MM.1S (cell line): ENCODE data around the gene RADIL.

Source experiments
- DNase-seq: peaks from one replicate; pipeline ENCODE4 v3.0.0-alpha.2; 2015
- H2AFZ ChIP-seq: fragments of 300-600 bp; sonication (generic); 2 replicates; pipeline ENCODE4 v1.6.0; 2016; ENCODE audit warnings: antibody characterized with exemption, low read length
- H3F3A ChIP-seq: fragments of 300-600 bp; sonication (generic); 2 replicates; pipeline ENCODE4 v1.6.1; 2016; ENCODE audit warnings: mild to moderate bottlenecking, antibody characterized with exemption, low read length, moderate library complexity, mixed read lengths; ENCODE audit not compliant: insufficient read depth
- H3K27ac ChIP-seq: fragments of 300-600 bp; sonication (generic); 2 replicates; pipeline ENCODE4 v1.5.1; 2016; ENCODE audit warnings: mild to moderate bottlenecking, low read length
- H3K27me3 ChIP-seq: fragments of 300-600 bp; sonication (generic); replicated peaks from 2 replicates; pipeline ENCODE4 v1.6.0; 2016; ENCODE audit warnings: low read length; ENCODE audit not compliant: insufficient read depth
- H3K36me3 ChIP-seq: fragments of 300-600 bp; sonication (generic); replicated peaks from 2 replicates; pipeline ENCODE4 v1.6.1; 2016; ENCODE audit warnings: mild to moderate bottlenecking, low read length, mixed read lengths; ENCODE audit not compliant: insufficient read depth
- H3K4me1 ChIP-seq: fragments of 300-600 bp; sonication (generic); 2 replicates; pipeline ENCODE4 v1.6.1; 2016; ENCODE audit warnings: low read length, mixed read lengths
- H3K4me2 ChIP-seq: fragments of 300-600 bp; sonication (generic); 2 replicates; pipeline ENCODE4 v1.6.0; 2016; ENCODE audit warnings: low read depth, low read length
- H3K4me3 ChIP-seq: fragments of 300-600 bp; sonication (generic); 2 replicates; pipeline ENCODE4 v1.5.1; 2016; ENCODE audit warnings: low read length, mixed read lengths
- H3K79me2 ChIP-seq: fragments of 300-600 bp; sonication (generic); 2 replicates; pipeline ENCODE4 v1.6.1; 2016; ENCODE audit warnings: mixed run types, low read length, mixed read lengths
- H3K9ac ChIP-seq: fragments of 300-600 bp; sonication (generic); 2 replicates; pipeline ENCODE4 v1.6.1; 2016; ENCODE audit warnings: low read length, mixed read lengths
- H3K9me2 ChIP-seq: fragments of 300-600 bp; sonication (generic); replicated peaks from 2 replicates; pipeline ENCODE4 v1.6.1; 2016; ENCODE audit warnings: mild to moderate bottlenecking, low read length, mixed read lengths; ENCODE audit not compliant: insufficient read depth
- H3K9me3 ChIP-seq: fragments of 300-600 bp; sonication (generic); replicated peaks from 2 replicates; pipeline ENCODE4 v1.6.1; 2016; ENCODE audit warnings: mild to moderate bottlenecking, low read length, mixed read lengths; ENCODE audit not compliant: insufficient read depth
- H4K20me1 ChIP-seq: fragments of 300-600 bp; sonication (generic); 2 replicates; pipeline ENCODE4 v1.6.1; 2016; ENCODE audit warnings: mild to moderate bottlenecking, low read length, moderate library complexity, mixed read lengths; ENCODE audit not compliant: insufficient read depth
- EZH2 ChIP-seq: fragments of 300-600 bp; sonication (generic); optimal IDR thresholded peaks from 2 replicates; pipeline ENCODE3; 2017; ENCODE audit warnings: low read depth, mild to moderate bottlenecking, antibody characterized with exemption, low read length, mixed read lengths
- EZH2phosphoT487 ChIP-seq: fragments of 300-600 bp; sonication (generic); IDR thresholded peaks from 2 replicates; pipeline ENCODE4 v1.6.1; 2018; ENCODE audit warnings: antibody characterized with exemption, low read length
- TF ChIP-seq, protein P1 (sequence below): fragments of 300-600 bp; sonication (generic); IDR thresholded peaks from 2 replicates; pipeline ENCODE4 v1.5.1; 2016; ENCODE audit warnings: antibody characterized with exemption, low read length, mixed read lengths

Gene RADIL

GRCh38 chr7:4790078-4790465, 93.4 kb downstream of the RADIL start:
- H3K79me2 ChIP-seq, result no peaks in the 10 kb centered on the region
- no peaks in the 10 kb centered on the region for H3K4me1 ChIP-seq
- TF ChIP-seq EZH2, result no peak
- TF ChIP-seq EZH2phosphoT487, result no peak
- TF ChIP-seq, protein P1, sequence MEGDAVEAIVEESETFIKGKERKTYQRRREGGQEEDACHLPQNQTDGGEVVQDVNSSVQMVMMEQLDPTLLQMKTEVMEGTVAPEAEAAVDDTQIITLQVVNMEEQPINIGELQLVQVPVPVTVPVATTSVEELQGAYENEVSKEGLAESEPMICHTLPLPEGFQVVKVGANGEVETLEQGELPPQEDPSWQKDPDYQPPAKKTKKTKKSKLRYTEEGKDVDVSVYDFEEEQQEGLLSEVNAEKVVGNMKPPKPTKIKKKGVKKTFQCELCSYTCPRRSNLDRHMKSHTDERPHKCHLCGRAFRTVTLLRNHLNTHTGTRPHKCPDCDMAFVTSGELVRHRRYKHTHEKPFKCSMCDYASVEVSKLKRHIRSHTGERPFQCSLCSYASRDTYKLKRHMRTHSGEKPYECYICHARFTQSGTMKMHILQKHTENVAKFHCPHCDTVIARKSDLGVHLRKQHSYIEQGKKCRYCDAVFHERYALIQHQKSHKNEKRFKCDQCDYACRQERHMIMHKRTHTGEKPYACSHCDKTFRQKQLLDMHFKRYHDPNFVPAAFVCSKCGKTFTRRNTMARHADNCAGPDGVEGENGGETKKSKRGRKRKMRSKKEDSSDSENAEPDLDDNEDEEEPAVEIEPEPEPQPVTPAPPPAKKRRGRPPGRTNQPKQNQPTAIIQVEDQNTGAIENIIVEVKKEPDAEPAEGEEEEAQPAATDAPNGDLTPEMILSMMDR, result no peak
- no peak overlapping the region for H3K4me3 ChIP-seq
- H2AFZ ChIP-seq, result no peak overlapping the region
- no peaks in the 10 kb centered on the region for H3K9me2 ChIP-seq
- H3K36me3 ChIP-seq, result no peaks in the 10 kb centered on the region
- H3K27ac ChIP-seq, result no peak overlapping the region
- H3K9me3 ChIP-seq, result no peaks in the 10 kb centered on the region
- H3K27me3 ChIP-seq, result no peaks in the 10 kb centered on the region
- H3K4me2 ChIP-seq, result no peak overlapping the region
- no peaks in the 10 kb centered on the region for H3F3A ChIP-seq
- DNase-seq, result no peak
- H4K20me1 ChIP-seq, result no peaks in the 10 kb centered on the region
- no peak overlapping the region for H3K9ac ChIP-seq

- Histone ChIP-seq H3K27ac (no peak overlapping the region), H3K79me2 (no peaks in the 10 kb centered on the region), H3K9me2 (no peaks in the 10 kb centered on the region), H2AFZ (no peak overlapping the region), H3K4me1 (no peaks in the 10 kb centered on the region), H4K20me1 (no peaks in the 10 kb centered on the region), H3F3A (no peaks in the 10 kb centered on the region), H3K4me3 (no peak overlapping the region), H3K4me2 (no peak overlapping the region), H3K9me3 (no peaks in the 10 kb centered on the region), H3K27me3 (no peaks in the 10 kb centered on the region), H3K9ac (no peak overlapping the region), H3K36me3 (no peaks in the 10 kb centered on the region)
- TF ChIP-seq, protein P1, result no peak
- TF ChIP-seq EZH2phosphoT487 (no peak), EZH2 (no peak)
- DNase-seq, result no peak
These were observed 94.1 kb downstream of the RADIL start for GRCh38 chr7:4789194-4790077.

- H3K4me1 ChIP-seq, result no peaks in the 10 kb centered on the region
- no peaks in the 10 kb centered on the region for H3K36me3 ChIP-seq
- H4K20me1 ChIP-seq, result no peaks in the 10 kb centered on the region
- H3F3A ChIP-seq, result no peaks in the 10 kb centered on the region
- no peaks in the 10 kb centered on the region for H3K79me2 ChIP-seq
- no peak for DNase-seq
- H3K9ac ChIP-seq, result no peak overlapping the region
- no peaks in the 10 kb centered on the region for H3K27me3 ChIP-seq
- no peak overlapping the region for H3K4me3 ChIP-seq
- H3K9me2 ChIP-seq, result no peaks in the 10 kb centered on the region
- TF ChIP-seq, protein P1, result no peak
- TF ChIP-seq EZH2, result no peak
- no peak for TF ChIP-seq EZH2phosphoT487
- H3K27ac ChIP-seq, result no peak overlapping the region
- no peak overlapping the region for H3K4me2 ChIP-seq
- no peaks in the 10 kb centered on the region for H3K9me3 ChIP-seq
- H2AFZ ChIP-seq, result no peak overlapping the region
These were observed 94.8 kb downstream of the RADIL start for GRCh38 chr7:4788627-4789189.
